ENCODE results near the gene IFITM5. TPM values are rescaled to one million over a fixed set of nuclear protein-coding genes. Genes with fewer than 3 reads are reported as not detected.

The IFITM5 gene
- total and polyA plus RNA-seq, 2 of the 8 experiments (the other 6 are each of a cell fraction or from before 2014, with no cell fraction given): not detected

GRCh38 chr11:334264-334994, 35.1 kb upstream of the IFITM5 start:
- no peaks in the 10 kb centered on the region for H3K79me1 ChIP-seq (ENCODE audit: low read depth, low read length)
- H3K36me3 ChIP-seq (ENCODE audit: control insufficient read depth in 2 of 4, insufficient read depth in 4 of 4, low read length in 3 of 4): no peaks in the 10 kb centered on the region
- peaks cover 9 to 11% of the 10 kb centered on the region in 2 experiments; a peak in 3 of 4 replicates for H3K9me3 ChIP-seq (ENCODE audit: insufficient read depth in 2 of 2, low read depth in 1 of 2, low read length in 1 of 2)
- H2BK20ac ChIP-seq (ENCODE audit: low read length): peak overlapping the region; percentile 73
- H3K56ac ChIP-seq (replicated peaks; ENCODE audit: insufficient read length, low read depth, low read length): no peak overlapping the region
- peak overlapping the region in 3 of 4 experiments; percentile 14 to 51 (median 32); a peak in 3 of 7 replicates for H3K9ac ChIP-seq (replicated peaks in 1 of 4; ENCODE audit: extremely low read depth in 1 of 4, low read depth in 3 of 4, low read length in 3 of 4)
- H2BK12ac ChIP-seq (ENCODE audit: low read depth, low read length): peak overlapping the region; percentile 78
- peak overlapping the region; percentile 99 for H4K91ac ChIP-seq (replicated peaks; ENCODE audit: insufficient read length, low read length)
- peak overlapping the region; percentile 91 for H4K5ac ChIP-seq (ENCODE audit: insufficient read length, low read depth, low read length)
- ChIA-PET CTCF (ENCODE audit: partially characterized antibody) (interaction anchor here (0.7 to 1.6 kb wide), 6 partner anchors 17 to 109 kb away, joined by 3 to 4 read pairs (median 3); no protein-coding TSS in a partner anchor), POLR2A (ENCODE audit: partially characterized antibody) (interaction anchor here (0.8 to 2.5 kb wide), 10 partner anchors 10 to 73 kb away, joined by 3 to 17 read pairs (median 4); partner anchors contain the start of gene IFITM3)
- peak overlapping the region in 3 of 4 experiments; percentile 7 to 39 (median 23); a peak in 5 of 8 replicates for H3K4me3 ChIP-seq (ENCODE audit: extremely low read depth in 1 of 4, insufficient read depth in 2 of 4, low read depth in 3 of 4, low read length in 4 of 4)
- WGBS, 2 experiments (ENCODE audit: extremely low coverage in 1 of 2, insufficient coverage in 1 of 2, insufficient read length in 1 of 2, insufficient replicate concordance in 2 of 2, low coverage in 1 of 2, low lambda C conversion rate in 2 of 2, missing lambda C conversion rate in 1 of 2): 26% methylated on average over 25 of the region's 25 CpGs; no CpG with 5 or more reads in 1 of the 2 experiments
- DNase-seq (ENCODE audit: low read depth in 1 of 2, low spot score in 2 of 2) (peak in 1 of 2 experiments; percentile 74), FAIRE-seq (peak; percentile 71)
- H3K23ac ChIP-seq (ENCODE audit: insufficient read length): no peak overlapping the region
- H2AFZ ChIP-seq (ENCODE audit: low read length): 0 out of 2 replicates have a peak overlapping the region, but pooled peaks have one; percentile 30
- no peaks in the 10 kb centered on the region for H3K23me2 ChIP-seq (ENCODE audit: low read depth, low read length)
- no peak overlapping the region for H4K8ac ChIP-seq (ENCODE audit: extremely low read depth, insufficient read depth, low read length)
- H3K4ac ChIP-seq (replicated peaks; ENCODE audit: insufficient read length, low read depth, low read length): peak overlapping the region; percentile 82
- H2BK120ac ChIP-seq (replicated peaks; ENCODE audit: low read depth, low read length): peak overlapping the region; percentile 91
- H3K14ac ChIP-seq (ENCODE audit: insufficient read length): no peak overlapping the region
- H3K4me2 ChIP-seq (ENCODE audit: insufficient read depth in 1 of 2, low read depth in 2 of 2, low read length in 2 of 2): peak overlapping the region; percentile 49 to 75
- peaks cover 7 to 25% (median 18%) of the 10 kb centered on the region in 4 experiments for H3K4me1 ChIP-seq (replicated peaks in 1 of 4; ENCODE audit: control insufficient read depth in 3 of 4, insufficient read depth in 4 of 4, low read length in 3 of 4)
- 0 out of 2 replicates have a peak overlapping the region, but pooled peaks have one; percentile 66 for H2AK5ac ChIP-seq (ENCODE audit: low read depth, low read length)
- H3K27ac ChIP-seq (ENCODE audit: low read depth, low read length): peak overlapping the region; percentile 76
- no peaks in the 10 kb centered on the region for H4K20me1 ChIP-seq (replicated peaks in 1 of 2; ENCODE audit: control insufficient read depth in 1 of 2, insufficient read depth in 2 of 2, low read length in 2 of 2)
- H3K79me2 ChIP-seq (ENCODE audit: control insufficient read depth in 1 of 2, insufficient read depth in 2 of 2, low read length in 2 of 2): no peaks in the 10 kb centered on the region
- peak overlapping the region; percentile 13; the same call in 1 of the 2 replicates for H2BK15ac ChIP-seq (ENCODE audit: low read length)
- peak overlapping the region; percentile 89 for H3K18ac ChIP-seq (ENCODE audit: extremely low read depth, low read length)
- H3K27me3 ChIP-seq (replicated peaks in 1 of 4; ENCODE audit: control insufficient read depth in 3 of 4, extremely low read depth in 1 of 4, insufficient read depth in 3 of 4, low read length in 3 of 4): no peaks in the 10 kb centered on the region
- H2BK5ac ChIP-seq (ENCODE audit: low read depth, low read length): peak overlapping the region; percentile 92
- peak in 1 of 2 experiments; percentile 70; a peak in 2 of 3 replicates for TF ChIP-seq POLR2A (IDR thresholded peaks at IDR 0.05; ENCODE audit: control extremely low read depth in 1 of 2, low read depth in 2 of 2, low read length in 2 of 2)
- no peak for TF ChIP-seq ATF2 (IDR thresholded peaks at IDR 0.05; ENCODE audit: low read length)
- no peak for TF ChIP-seq CHD2 (IDR thresholded peaks at IDR 0.05; ENCODE audit: low read length)
- peak; percentile 70; the same call in 1 of the 2 replicates for TF ChIP-seq RBBP5 (IDR thresholded peaks at IDR 0.05; ENCODE audit: borderline replicate concordance, low read depth, low read length)
- peak; percentile 49; the same call in 1 of the 2 replicates for TF ChIP-seq CEBPB (IDR thresholded peaks at IDR 0.05; ENCODE audit: low read depth, low read length)
- no peak for TF ChIP-seq SRF (IDR thresholded peaks at IDR 0.05; ENCODE audit: low read depth, low read length)
- TF ChIP-seq POU5F1 (IDR thresholded peaks at IDR 0.05; ENCODE audit: low read depth, low read length): no peak
- TF ChIP-seq, protein P1, sequence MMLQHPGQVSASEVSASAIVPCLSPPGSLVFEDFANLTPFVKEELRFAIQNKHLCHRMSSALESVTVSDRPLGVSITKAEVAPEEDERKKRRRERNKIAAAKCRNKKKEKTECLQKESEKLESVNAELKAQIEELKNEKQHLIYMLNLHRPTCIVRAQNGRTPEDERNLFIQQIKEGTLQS (IDR thresholded peaks at IDR 0.05; ENCODE audit: insufficient read depth, low read depth, low read length): no peak
- TF ChIP-seq BACH1 (IDR thresholded peaks at IDR 0.05; ENCODE audit: low read length): no peak
- TF ChIP-seq ASH2L (IDR thresholded peaks at IDR 0.05; ENCODE audit: low read length): no peak
